Thoracic aorta (tissue), 2 donors: Measurements from ENCODE around the gene PDS5A. TPM values are rescaled to one million over a fixed set of nuclear protein-coding genes. Genes with fewer than 3 reads are reported as not detected.
"Not testable (repeated sequence)": the region's sequence is repeated elsewhere in the genome, so short reads cannot be mapped to it uniquely, and the experiment has no call there.

Source experiments
- ATAC-seq: fragments of 150-250 bp; one replicate; pipeline ENCODE4 v1.8.0; 2017; ENCODE audit warnings: low read depth; ENCODE audit not compliant: insufficient number of reproducible peaks, low FRiP score
- DNase-seq: peaks from one replicate; pipeline ENCODE4 v3.0.0-alpha.2; 2020; ENCODE audit warnings: low spot score
- H3K27ac ChIP-seq, 2 donors: fragments of 200-600 bp; sonication (generic); 1 replicate in 1 of 2; 2 replicates in 1 of 2; pipeline ENCODE4 v1.5.1; 2016; ENCODE audit warnings: mild to moderate bottlenecking in 2 of 2, moderate library complexity in 2 of 2
- H3K27me3 ChIP-seq: fragments of 200-600 bp; sonication (generic); replicated peaks from 2 replicates; pipeline ENCODE4 v1.6.0; 2016; ENCODE audit warnings: mild to moderate bottlenecking; ENCODE audit not compliant: insufficient read depth
- H3K36me3 ChIP-seq: fragments of 200-600 bp; sonication (generic); one replicate; pipeline ENCODE4 v1.5.1; 2016
- H3K4me1 ChIP-seq, 2 donors: fragments of 200-600 bp; sonication (generic); 1 replicate in 1 of 2; 2 replicates in 1 of 2; pipeline versions ENCODE4 v1.5.1 to v1.6.0; 2016; ENCODE audit warnings: low read depth in 2 of 2, mild to moderate bottlenecking in 1 of 2; ENCODE audit not compliant: control insufficient read depth in 1 of 2
- H3K4me3 ChIP-seq: fragments of 200-600 bp; sonication (generic); 2 replicates; pipeline ENCODE4 v1.5.1; 2016; ENCODE audit warnings: mild to moderate bottlenecking
- H3K9me3 ChIP-seq: fragments of 200-600 bp; sonication (generic); 2 replicates; pipeline ENCODE4 v1.5.1; 2016
- total RNA-seq, 2 donors: library from RNA; depleted of rRNA; stranded (reverse); fragments of >200 nt; gene quantifications; one replicate each; pipeline versions ENCODE4 v1.1.0 to v1.2.3, GENCODE V29; 2016
- TF ChIP-seq, protein P1 (sequence below): fragments of 200-600 bp; sonication (generic); IDR thresholded peaks from one replicate; pipeline ENCODE4 v1.5.1; 2019; ENCODE audit warnings: antibody characterized with exemption

Gene PDS5A
- total RNA-seq, 2 donors from 2014 or later = 56.3 to 72.4 TPM

DNA sequence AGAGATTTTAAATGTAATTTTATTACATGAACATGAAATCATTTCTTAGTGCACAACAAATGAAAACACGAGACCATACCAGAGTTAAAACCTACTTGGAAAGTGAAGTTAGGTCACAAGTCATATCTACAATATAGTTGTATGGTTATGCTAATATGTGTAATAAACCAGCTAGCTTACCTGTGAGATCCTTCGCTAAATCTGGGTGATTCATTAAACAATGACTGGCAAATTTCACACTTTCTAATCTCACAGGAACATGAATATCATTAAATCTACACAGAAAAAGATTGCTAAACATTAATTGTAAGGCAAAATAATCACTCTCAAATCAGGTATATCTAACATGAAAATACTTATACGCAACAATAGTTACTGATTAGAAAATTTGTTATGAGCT lies 67.6 kb downstream of the PDS5A start:
- no peak for DNase-seq
- TF ChIP-seq, protein P1, sequence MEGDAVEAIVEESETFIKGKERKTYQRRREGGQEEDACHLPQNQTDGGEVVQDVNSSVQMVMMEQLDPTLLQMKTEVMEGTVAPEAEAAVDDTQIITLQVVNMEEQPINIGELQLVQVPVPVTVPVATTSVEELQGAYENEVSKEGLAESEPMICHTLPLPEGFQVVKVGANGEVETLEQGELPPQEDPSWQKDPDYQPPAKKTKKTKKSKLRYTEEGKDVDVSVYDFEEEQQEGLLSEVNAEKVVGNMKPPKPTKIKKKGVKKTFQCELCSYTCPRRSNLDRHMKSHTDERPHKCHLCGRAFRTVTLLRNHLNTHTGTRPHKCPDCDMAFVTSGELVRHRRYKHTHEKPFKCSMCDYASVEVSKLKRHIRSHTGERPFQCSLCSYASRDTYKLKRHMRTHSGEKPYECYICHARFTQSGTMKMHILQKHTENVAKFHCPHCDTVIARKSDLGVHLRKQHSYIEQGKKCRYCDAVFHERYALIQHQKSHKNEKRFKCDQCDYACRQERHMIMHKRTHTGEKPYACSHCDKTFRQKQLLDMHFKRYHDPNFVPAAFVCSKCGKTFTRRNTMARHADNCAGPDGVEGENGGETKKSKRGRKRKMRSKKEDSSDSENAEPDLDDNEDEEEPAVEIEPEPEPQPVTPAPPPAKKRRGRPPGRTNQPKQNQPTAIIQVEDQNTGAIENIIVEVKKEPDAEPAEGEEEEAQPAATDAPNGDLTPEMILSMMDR = no peak
- no peaks in the 10 kb centered on the region for H3K9me3 ChIP-seq
- no peak overlapping the region for H3K27ac ChIP-seq
- ATAC-seq = no peak
- H3K4me3 ChIP-seq = no peak overlapping the region
- H3K4me1 ChIP-seq = no peaks in the 10 kb centered on the region
- H3K36me3 ChIP-seq = peaks cover 6% of the 10 kb centered on the region
- H3K27me3 ChIP-seq = no peaks in the 10 kb centered on the region

DNA sequence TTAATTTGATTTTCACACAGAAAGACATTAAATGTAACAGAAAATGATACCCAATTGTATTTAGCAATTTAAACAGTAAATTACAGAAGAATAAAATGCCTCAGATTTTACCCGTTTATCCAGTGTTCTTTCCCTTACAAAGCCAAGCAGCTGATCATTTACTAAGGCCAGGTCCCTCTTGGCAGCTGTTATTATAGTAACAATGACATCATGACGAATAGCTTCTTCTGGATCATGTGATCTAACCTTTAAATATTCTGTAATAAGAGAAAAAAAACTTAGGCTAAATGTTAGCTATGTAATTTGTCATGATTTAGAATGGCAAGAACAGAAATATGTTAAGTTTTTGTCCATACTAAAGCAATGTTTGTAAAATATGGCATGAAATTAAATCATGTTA lies 69.4 kb downstream of the PDS5A start:
- no peaks in the 10 kb centered on the region for H3K4me1 ChIP-seq
- no peak overlapping the region for H3K27ac ChIP-seq
- H3K27me3 ChIP-seq = no peaks in the 10 kb centered on the region
- no peak for ATAC-seq
- H3K9me3 ChIP-seq = no peaks in the 10 kb centered on the region
- H3K36me3 ChIP-seq = peaks cover 7% of the 10 kb centered on the region
- TF ChIP-seq, protein P1 = no peak
- DNase-seq = no peak
- H3K4me3 ChIP-seq = no peak overlapping the region

GRCh38 chr4:39905656-39906055 lies 72.1 kb downstream of the PDS5A start:
- Histone ChIP-seq H3K4me3 (no peak overlapping the region), H3K27ac (no peak overlapping the region), H3K27me3 (no peaks in the 10 kb centered on the region), H3K36me3 (peaks cover 3% of the 10 kb centered on the region), H3K4me1 (no peaks in the 10 kb centered on the region), H3K9me3 (no peaks in the 10 kb centered on the region)
- TF ChIP-seq, protein P1 = no peak
- ATAC-seq = no peak
- no peak for DNase-seq

GRCh38 chr4:39905019-39905418 lies 72.7 kb downstream of the PDS5A start:
- H3K27ac ChIP-seq, H3K9me3 ChIP-seq, DNase-seq, H3K36me3 ChIP-seq, H3K4me3 ChIP-seq, H3K4me1 ChIP-seq, ATAC-seq, H3K27me3 ChIP-seq: not testable (repeated sequence)

DNA sequence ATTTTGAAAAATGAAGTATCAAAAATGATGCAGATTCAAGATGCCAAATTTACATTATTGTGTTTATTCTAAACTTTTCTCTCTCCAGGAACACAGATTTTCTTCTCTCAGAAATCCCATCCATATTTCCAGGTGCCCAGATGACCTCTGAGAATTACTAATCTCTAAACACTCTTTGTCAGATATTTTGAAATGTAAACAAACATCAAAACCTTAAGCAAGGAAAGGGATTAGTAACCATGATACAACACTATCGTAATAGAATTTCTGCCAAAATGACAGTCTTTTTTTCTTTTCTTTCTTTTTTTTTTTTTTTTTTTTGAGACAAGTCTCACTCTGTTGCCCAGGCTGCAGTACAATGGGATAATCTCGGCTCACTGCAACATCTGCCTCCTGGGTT lies 76.7 kb downstream of the PDS5A start:
- Histone ChIP-seq H3K27me3 (no peaks in the 10 kb centered on the region), H3K4me3 (no peak overlapping the region), H3K4me1 (no peaks in the 10 kb centered on the region), H3K27ac (no peak overlapping the region), H3K9me3 (no peaks in the 10 kb centered on the region), H3K36me3 (peaks cover 27% of the 10 kb centered on the region)
- no peak for ATAC-seq
- no peak for DNase-seq
- TF ChIP-seq, protein P1 = no peak

DNA sequence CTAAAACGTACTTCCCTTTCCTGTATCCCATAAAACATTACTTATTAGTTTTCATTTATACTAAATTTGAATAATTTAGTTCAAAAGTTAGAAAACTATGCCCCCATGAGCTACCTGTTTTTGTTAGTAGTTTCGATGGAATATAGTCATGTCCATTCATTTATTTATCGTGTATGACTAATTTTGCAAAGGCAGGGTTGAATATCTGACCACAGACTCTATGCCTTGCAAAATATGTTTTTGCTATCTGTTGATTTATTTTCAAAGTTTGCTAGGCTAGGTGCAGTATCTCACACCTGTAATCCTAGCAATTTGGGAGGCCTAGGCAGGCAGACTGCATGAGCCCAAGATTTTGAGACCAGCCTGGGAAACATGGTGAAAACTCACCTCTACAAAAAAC lies 78.4 kb downstream of the PDS5A start:
- H3K4me1 ChIP-seq = no peaks in the 10 kb centered on the region
- no peak overlapping the region for H3K27ac ChIP-seq
- H3K27me3 ChIP-seq = no peaks in the 10 kb centered on the region
- peaks cover 32% of the 10 kb centered on the region for H3K36me3 ChIP-seq
- TF ChIP-seq, protein P1 = no peak
- no peak for DNase-seq
- ATAC-seq = no peak
- H3K4me3 ChIP-seq = no peak overlapping the region
- no peaks in the 10 kb centered on the region for H3K9me3 ChIP-seq
